Left forelimb (tissue), 1 donor: ENCODE results near the gene NIPSNAP2.
"Not testable (repeated sequence)": the region's sequence is repeated elsewhere in the genome, so short reads cannot be mapped to it uniquely, and the experiment has no call there.

Experiments
- DNase-seq: peaks from one replicate; pipeline ENCODE4 v3.0.0-alpha.2; 2018; ENCODE audit warnings: low spot score

The NIPSNAP2 gene

DNA sequence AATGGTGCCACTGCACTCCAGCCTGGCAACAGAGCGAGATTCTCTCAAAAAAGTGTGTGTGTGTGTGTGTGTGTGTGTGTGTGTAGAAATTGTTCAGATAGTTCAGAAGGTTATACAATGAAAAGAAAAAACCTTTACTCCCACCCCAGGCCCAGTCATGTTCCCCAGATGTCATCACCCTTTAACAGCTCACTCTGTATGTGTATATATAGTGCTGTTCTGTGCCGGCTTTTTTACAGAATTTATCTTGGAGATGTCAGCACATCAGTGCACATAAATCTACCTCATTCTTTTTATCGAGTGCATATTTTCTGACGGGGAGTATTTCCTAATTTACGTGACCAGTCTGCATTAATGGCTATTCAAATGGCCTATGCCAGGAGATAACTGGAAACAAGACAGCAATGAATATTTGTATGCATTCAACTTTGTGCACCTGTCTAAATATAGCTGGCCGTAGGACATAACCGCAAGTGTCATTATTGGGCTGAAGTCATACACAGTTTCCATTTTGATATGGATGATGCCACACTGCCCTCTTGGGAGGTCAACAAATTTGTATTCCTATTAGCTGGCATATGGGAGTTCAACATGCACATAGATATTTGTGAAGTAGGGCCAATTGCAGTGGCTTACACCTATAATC is 11.7 kb downstream of the NIPSNAP2 start:
- DNase-seq = no peak

- DNase-seq = no peak
Measured at GRCh38 chr7:55977831-55978230, 13.4 kb downstream of the NIPSNAP2 start.

GRCh38 chr7:55980266-55980665 is 15.9 kb downstream of the NIPSNAP2 start:
- DNase-seq = no peak

GRCh38 chr7:55983537-55983936 is 19.2 kb downstream of the NIPSNAP2 start:
- DNase-seq = no peak

- no peak for DNase-seq
Measured at GRCh38 chr7:55992346-55992745, 28.0 kb downstream of the NIPSNAP2 start.

GRCh38 chr7:55996856-55997500 is 32.6 kb downstream of the NIPSNAP2 start:
- no peak for DNase-seq

GRCh38 chr7:56003749-56004148 is 39.4 kb downstream of the NIPSNAP2 start:
- no peak for DNase-seq

DNA sequence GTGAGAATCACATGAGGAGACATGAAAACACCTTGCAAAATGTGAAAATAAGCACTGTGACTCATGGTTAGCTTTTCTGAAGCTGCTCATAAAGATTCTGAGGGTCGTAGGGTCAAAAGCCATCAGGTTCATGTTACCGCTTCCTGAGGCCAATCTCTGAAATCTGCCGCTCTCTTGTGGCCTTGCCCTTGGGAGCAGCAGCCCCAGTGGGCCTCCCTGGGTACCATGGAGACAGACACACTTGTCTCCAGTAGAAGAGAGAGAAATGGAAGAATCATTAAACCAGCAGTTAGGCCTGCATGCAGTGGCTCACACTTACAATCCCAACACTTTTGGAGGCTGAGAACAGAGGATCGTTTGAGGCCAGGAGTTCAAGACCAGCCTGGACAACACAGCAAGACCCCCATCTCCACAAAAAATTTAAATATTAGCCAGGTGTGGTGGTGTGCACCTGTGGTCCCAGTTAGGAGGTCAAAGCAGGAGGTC is 42.8 kb downstream of the NIPSNAP2 start:
- no peak for DNase-seq

DNA sequence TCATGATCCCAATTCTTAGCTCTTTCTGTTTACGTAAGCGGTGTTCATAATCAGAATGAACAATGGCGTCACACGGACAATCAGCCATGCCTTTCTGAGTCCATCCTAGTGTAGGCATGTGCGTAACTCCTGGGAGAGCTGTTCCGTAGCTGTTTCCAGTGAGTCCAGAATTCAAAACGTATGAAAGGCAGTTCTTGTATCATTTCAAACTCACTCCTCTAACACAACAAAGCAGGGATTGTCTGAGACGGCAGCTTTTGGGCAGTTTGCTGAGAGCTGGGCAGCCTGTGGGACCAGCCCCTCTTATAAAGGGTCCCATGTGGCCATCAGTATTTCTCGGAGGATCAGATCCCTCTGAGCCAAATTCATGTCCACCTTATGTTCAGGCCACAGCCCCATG is 43.5 kb downstream of the NIPSNAP2 start:
- no peak for DNase-seq

- DNase-seq = no peak
Measured at GRCh38 chr7:56009695-56010094, 45.3 kb downstream of the NIPSNAP2 start.

GRCh38 chr7:56017015-56017414 is 52.6 kb downstream of the NIPSNAP2 start:
- not testable (repeated sequence) for DNase-seq

DNA sequence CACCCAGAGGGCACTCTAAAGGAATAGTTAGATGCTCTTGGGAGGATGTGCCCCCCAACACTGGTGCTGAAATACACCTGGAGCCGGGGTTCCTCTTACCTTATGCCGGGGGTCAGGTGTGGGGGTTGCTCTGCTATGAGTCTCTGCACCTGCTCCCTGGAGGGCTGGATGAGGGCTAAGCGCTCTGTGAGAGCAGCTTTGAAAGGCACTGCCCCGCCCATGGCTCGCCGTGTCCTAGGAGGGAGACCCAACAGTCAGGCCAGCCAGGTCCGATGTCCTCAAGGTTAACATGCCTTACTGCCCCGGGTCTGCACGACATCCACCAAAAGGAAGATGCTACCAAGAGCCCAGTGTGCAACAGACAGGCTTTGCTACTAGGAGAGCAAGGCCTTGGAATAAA is 55.1 kb downstream of the NIPSNAP2 start:
- DNase-seq = no peak

- no peak for DNase-seq
Measured at GRCh38 chr7:56023500-56023899, 59.1 kb downstream of the NIPSNAP2 start.

DNA sequence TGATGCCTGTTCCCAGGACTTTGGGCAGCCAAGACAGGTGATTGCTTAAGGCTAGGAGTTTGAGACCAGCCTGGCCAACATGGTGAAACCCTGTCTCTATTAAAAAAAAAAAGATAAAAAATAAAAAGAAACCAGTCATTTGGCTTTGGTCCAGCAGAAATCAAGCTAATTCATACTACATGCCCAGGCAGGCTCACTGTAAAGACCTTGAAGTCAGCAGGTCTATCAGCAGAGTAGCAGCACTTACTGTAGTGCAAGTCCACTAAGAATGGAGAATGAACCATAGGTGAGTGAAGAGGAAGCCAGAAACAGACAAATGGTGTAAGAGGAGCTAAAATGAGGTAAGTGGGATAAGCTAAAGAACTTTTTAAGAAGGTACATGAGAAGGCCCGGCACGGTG is 62.2 kb downstream of the NIPSNAP2 start:
- DNase-seq = no peak

DNA sequence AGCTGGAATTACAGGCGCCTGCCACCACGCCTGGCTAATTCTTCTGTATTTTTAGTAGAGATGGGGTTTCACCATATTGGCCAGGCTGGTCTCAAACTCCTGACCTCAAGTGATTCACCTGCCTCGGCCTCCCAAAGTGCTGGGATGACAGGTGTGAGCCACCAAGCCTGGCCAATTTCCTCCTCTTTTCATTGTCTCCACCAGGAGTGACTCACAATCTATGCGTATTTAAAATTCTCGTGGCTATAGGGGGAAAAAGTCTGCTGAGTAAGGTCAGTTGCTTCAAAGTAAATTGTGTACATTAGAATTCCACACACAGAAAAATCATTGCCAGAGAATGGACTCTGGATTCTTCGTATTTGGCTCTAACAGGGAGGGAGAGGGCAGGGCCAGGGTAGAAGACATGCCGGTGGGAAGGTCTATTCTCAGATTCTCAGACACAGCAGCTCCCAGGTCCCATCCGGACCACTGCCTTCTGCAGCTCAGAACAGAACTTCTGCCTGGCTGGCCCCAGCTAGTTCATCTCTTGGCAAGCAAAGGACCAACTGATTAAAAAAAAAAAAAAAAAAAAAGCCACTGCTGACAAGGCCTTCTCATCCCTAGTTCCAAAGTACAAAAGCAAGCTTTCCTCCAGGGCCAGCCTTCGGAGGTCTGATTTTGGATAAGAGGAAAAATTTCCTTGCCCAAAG is 64.7 kb downstream of the NIPSNAP2 start:
- no peak for DNase-seq

DNA sequence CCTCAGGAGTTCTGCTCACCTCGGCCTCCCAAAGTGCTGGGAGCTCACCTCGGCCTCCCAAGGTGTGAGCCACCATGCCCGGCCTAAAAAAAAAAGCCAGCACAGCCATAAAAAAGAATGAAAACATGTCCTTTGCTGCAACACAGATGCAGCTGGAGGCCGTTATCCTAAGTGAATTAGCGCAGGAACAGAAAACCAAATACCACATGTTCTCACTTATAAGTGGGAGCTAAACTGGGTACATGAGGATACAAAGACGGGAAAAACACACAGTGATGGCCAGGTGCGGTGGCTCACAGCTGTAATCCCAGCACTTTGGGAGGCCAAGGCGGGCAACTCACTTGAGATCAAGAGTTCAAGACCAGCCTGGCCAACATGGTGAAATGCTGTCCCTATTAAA is 66.0 kb downstream of the NIPSNAP2 start:
- DNase-seq = no peak

DNA sequence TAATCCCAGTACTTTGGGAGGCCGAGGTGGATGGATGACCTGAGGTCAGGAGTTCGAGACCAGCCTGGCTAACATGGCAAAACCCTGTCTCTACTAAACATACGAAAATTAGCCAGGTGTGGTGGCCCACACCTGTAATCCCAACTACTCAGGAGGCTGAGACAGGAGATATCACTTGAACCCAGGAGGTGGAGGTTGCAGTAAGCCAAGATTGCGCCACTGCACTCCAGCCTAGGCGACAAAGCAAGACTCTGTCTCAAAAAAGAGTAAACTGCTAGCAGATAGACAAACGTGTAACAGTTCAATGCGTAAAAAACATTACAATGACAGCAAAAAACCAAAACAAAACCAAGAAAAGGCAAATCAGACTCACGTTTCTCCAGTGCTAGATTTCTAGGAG is 67.2 kb downstream of the NIPSNAP2 start:
- DNase-seq = not testable (repeated sequence)

- not testable (repeated sequence) for DNase-seq
Measured at GRCh38 chr7:56032578-56032977, 68.2 kb downstream of the NIPSNAP2 start.

DNA sequence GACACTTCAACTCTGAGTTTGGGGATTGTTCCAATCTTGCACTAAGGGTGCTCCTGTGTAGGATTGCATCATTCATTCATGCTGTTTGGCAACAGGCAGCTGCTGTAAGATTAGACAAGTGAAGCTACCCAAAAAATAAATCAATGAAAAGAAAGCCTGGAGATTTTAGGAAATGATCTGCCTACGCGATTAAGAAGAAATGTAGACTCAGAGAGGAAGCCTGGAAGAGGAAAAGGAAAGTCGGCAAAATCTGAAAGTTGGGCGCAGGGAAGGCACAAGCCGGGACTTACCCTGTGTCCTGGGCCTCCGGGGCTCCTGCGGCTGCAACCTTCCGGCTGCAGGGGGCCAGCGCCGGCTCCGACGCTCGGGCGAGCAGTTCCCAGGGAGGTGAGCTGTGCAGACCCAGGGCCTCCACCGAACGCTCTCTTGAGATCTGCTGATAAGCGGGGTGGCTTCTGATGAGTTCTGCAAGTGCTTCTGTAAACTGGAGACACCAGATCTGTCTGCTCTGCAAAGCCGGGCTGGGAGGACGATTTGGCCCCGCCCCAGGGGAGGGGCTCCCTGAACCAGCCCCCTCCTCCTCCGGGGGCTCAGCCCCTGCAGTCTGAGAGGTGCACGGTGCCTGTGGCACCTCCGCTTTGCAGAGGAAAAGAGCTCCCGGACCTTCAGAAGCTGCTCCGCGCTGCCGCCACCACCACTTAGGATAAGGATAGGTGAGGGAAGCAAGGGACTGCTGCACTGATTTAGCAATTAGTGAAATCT is 69.5 kb downstream of the NIPSNAP2 start:
- peak; percentile 77 for DNase-seq

DNA sequence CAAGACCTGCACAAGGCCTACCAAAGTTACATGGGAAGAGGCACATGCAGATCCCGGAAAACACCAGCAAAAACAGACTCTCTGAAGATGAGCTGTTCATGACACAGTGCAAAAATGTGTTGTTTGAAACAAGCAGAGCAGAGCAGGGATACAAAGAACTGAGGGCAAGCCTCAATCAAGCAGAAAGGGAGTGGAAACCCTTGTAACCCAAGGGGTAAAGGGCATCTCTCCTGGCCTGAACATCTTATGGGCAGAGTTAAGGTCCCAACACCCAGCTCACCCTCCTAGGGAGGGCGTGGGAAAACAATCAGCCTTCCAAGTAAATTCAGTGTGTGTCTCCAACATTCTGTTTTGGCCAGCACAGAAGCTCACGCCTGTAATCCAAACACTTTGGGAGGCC is 76.3 kb downstream of the NIPSNAP2 start:
- DNase-seq = peak; percentile 18

DNA sequence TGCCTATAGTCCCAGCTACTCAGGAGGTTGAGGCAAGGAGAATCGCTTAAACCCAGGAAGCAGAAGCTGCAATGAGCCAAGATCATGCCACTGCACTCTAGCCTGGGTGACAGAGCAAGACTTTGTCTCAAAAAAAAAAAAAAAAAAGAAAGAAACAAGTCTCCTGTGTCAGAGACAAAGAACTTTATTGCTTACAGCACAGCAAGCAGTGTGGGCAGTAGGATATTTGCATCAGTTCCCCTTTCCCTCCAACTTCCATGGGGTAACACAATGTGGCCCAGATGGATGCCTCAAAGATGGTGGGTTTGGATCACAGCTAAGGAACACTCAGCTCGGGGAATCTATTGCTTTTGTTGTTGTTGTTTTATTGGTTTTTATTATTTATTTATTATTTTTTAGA is 81.4 kb downstream of the NIPSNAP2 start:
- not testable (repeated sequence) for DNase-seq

DNA sequence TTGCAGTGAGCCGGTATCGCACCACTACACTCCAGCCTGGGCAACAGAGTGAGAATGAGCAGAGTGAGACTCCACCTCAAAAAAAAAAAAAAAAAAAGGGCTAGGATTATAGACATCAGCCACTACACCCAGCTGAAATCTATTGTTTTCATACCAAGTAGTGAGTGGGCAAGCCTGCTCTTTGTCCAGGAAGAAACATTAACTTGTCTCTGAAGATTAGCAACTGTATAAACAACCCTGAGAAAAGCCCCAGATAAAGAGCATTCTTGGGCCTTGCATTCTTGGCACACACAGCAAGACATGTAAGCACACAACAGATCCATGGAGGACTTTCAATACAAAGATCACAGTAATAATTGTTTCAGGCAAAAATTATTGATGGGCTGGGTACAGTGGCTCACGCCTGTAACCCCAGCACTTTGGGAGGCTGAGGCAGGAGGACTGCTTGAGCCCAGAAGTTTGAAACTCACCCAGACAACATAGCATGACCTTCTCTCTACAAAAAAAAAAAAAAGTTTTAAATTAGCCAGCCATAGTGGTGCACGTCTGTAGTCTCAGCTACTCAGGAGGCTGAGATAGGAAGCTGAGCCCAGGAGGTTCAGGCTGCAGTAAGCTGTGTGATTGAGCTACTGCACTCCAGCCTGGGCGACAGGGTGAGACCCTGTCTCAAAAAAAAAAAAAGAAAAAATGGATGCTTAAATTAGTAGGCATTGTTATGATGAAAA is 82.5 kb downstream of the NIPSNAP2 start:
- no peak for DNase-seq
